GM10266 (cell line): Measurements from ENCODE around the gene TMEM271.

Experiments
- DNase-seq: peaks from one replicate; pipeline ENCODE4 v3.0.0; 2012; ENCODE audit errors: extremely low spot score
- TF ChIP-seq, protein P1 (sequence below): IDR thresholded peaks from 2 replicates; pipeline ENCODE4 v1.5.1; 2012; ENCODE audit warnings: mild to moderate bottlenecking, low read depth; ENCODE audit not compliant: control insufficient read depth, insufficient read depth; ENCODE audit errors: missing control alignments

TMEM271 gene

DNA sequence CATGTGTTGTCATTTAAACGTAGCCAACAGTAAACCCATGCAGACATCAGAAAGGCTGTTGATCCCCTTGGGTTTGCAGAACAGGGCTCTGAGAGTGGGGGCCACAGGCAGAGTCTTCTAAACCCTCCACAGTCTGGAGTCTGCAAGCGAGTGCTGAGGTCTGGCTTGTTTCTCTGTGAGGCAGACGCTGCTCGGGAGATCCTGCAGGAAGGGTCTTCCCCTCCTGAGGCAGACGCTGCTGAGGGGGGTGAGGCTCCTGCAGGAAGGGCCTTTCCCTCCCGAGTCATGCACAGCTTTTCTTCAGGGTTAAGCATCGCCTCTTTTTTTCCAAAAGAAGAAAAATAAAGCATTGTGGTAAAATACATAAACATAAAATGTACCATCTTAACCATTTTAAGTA, 32.1 kb upstream of the TMEM271 start:
- TF ChIP-seq, protein P1, sequence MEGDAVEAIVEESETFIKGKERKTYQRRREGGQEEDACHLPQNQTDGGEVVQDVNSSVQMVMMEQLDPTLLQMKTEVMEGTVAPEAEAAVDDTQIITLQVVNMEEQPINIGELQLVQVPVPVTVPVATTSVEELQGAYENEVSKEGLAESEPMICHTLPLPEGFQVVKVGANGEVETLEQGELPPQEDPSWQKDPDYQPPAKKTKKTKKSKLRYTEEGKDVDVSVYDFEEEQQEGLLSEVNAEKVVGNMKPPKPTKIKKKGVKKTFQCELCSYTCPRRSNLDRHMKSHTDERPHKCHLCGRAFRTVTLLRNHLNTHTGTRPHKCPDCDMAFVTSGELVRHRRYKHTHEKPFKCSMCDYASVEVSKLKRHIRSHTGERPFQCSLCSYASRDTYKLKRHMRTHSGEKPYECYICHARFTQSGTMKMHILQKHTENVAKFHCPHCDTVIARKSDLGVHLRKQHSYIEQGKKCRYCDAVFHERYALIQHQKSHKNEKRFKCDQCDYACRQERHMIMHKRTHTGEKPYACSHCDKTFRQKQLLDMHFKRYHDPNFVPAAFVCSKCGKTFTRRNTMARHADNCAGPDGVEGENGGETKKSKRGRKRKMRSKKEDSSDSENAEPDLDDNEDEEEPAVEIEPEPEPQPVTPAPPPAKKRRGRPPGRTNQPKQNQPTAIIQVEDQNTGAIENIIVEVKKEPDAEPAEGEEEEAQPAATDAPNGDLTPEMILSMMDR: no peak
- DNase-seq: no peak

GRCh38 chr4:605702-606425, 29.8 kb upstream of the TMEM271 start:
- DNase-seq: no peak
- TF ChIP-seq, protein P1: no peak

DNA sequence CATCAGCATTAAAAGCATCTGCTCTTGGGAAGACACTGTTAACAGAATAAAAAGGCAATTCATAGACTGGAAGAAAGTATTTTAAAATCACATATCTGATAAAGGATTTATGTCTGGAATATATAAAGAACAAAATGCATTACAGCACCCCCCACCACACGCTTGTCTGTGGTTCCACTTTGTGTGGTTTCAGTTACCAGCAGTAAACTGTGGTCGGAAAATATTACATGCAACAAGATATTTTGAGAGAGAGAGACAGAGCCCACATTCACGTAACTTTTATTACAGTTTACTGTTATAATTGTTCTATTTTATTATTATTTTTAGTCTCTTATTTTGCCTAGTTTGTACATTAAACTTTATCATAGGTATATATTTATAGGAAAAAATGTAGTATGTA, 28.0 kb upstream of the TMEM271 start:
- DNase-seq: no peak
- TF ChIP-seq, protein P1: no peak

- no peak for DNase-seq
- TF ChIP-seq, protein P1: peak; percentile 53
Measured at GRCh38 chr4:602559-602942, 26.5 kb upstream of the TMEM271 start.

DNA sequence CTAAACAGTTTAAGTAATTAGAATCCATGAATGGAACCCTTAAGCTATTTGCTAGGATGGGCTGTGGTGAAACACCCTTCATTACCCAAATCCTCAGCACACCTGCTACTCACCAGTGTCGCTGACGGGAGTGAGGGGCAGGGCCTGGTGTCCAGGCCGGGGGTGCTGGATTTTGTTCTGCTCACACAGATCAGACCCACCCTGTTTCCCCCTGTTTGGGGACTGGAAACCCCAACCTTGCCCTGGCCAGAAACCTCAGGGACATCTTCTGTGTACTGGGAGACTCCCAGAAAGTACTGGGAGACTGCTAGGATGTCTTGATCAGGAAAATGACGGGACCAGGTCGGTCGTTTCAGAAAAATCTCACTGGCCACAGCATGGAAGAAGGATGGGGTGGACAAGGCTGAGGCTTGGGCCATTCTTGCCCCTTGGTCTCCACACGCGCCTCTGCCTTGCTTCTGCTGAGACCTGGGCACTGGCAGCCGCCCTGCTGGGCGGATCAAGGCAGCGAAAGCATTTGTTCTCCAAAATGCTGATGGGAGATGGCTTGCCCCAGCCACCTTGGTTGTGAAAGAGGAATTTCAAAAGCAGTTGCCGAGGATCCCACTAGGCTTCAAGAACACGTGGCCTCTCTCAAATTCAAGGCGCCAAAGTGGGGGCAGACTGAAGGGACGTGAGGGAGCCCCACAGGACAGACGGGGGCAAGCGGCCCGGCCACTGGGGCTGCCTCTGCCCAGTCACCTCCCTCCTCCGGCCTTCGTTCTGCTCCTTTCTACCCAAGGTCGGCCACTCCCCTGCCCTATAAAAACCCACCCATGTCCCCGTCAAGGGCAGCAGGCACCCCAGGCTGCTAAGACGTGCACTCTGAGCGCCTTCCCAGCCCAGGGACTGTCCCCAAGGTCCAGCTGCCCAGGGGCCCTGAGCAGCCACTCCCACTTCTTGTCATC, 25.8 kb upstream of the TMEM271 start:
- no peak for DNase-seq
- TF ChIP-seq, protein P1: no peak

- no peak for DNase-seq
- TF ChIP-seq, protein P1: no peak
Measured at GRCh38 chr4:600850-601515, 24.9 kb upstream of the TMEM271 start.
